Thyroid gland (tissue), 4 donors: ENCODE data around the gene PNLIPRP3. TPM values are rescaled to one million over a fixed set of nuclear protein-coding genes. Genes with fewer than 3 reads are reported as not detected.

ENCODE experiments used
- DNase-seq, 2 donors: peaks; one replicate each; pipeline ENCODE4 v3.0.0-alpha.2; 2019
- H3K27ac ChIP-seq, 3 donors: fragments of 200-600 bp; sonication (generic); 1 replicate in 2 of 3; 2 replicates in 1 of 3; pipeline ENCODE4 v1.5.1; 2016 to 2019; ENCODE audit warnings: mild to moderate bottlenecking in 1 of 3, moderate library complexity in 1 of 3
- H3K27me3 ChIP-seq: fragments of 200-600 bp; sonication (generic); one replicate; pipeline ENCODE4 v1.5.1; 2019
- H3K36me3 ChIP-seq, 2 donors: fragments of 200-600 bp; sonication (generic); one replicate each; pipeline ENCODE4 v1.5.1; 2016 to 2019
- H3K4me1 ChIP-seq, 2 donors: fragments of 200-600 bp; sonication (generic); one replicate each; pipeline ENCODE4 v1.5.1; 2017 to 2019
- H3K4me3 ChIP-seq, 3 donors: fragments of 200-600 bp; sonication (generic); replicated peaks in 1 of 3; 1 replicate in 2 of 3; 2 replicates in 1 of 3; pipeline ENCODE4 v1.5.1; 2016; ENCODE audit warnings: mild to moderate bottlenecking in 1 of 3
- H3K9me3 ChIP-seq: fragments of 200-600 bp; sonication (generic); one replicate; pipeline ENCODE4 v1.5.1; 2017
- POLR2A ChIP-seq, 2 donors: fragments of 450-650 bp; IDR thresholded peaks; one replicate each; pipeline ENCODE4 v1.6.1; 2017; ENCODE audit warnings: antibody characterized with exemption in 2 of 2, mild to moderate bottlenecking in 2 of 2, moderate library complexity in 1 of 2
- WGBS, 2 donors: methylation state at CpG; one replicate each; pipeline ENCODE4 v1.1.5; 2017; 5-methylcytosine and 5-hydroxymethylcytosine counted together
- intact Hi-C: fragments of 100-400 bp; cut with DNase I; formaldehyde crosslinking; loops from one replicate; pipeline ENCODE4 v1.15.1; 2023
- total RNA-seq, 4 donors: library from RNA; depleted of rRNA; stranded (reverse); fragments of >200 nt; gene quantifications; one replicate each; pipeline ENCODE4 v1.2.3, GENCODE V29; 2016
- TF ChIP-seq, protein P1 (sequence below), 6 experiments: fragments of 200-600 bp in 3 of 6; fragments of 450-650 bp in 3 of 6; sonication (generic) in 3 of 6; IDR thresholded peaks; one replicate each; pipeline ENCODE4 v1.5.1; 2016 to 2019; ENCODE audit warnings: antibody characterized with exemption in 6 of 6, mild to moderate bottlenecking in 2 of 6, inconsistent platforms in 1 of 6, moderate library complexity in 1 of 6

The PNLIPRP3 gene
- total RNA-seq, 4 donors from 2014 or later, result 0.11 to 0.46 (median 0.27) TPM; not detected in 1

DNA sequence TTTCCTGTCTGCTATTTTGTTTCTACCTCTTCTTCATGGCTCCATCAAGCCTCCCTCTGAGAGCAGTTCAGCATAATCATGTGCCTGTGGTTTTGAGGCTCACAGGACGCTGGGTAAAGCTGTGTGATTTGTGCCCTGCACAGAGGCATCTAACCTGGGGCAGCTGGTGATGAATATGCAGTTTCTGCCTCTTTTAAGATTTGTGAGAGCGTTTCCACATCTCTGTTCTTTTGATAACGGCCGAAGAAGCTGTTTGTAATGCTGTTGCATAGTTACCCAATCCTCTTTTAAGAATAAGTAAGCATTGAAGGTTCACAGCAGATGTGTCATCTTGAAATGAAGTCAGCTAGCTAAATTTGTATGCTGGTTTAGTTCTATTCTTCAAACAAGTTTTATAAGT lies 45.2 kb downstream of the PNLIPRP3 start:
- intact Hi-C loops, result no loop called here
- H3K27ac ChIP-seq, result no peak overlapping the region
- H3K4me1 ChIP-seq, result no peaks in the 10 kb centered on the region
- H3K27me3 ChIP-seq, result no peaks in the 10 kb centered on the region
- no peak for DNase-seq
- no peaks in the 10 kb centered on the region for H3K9me3 ChIP-seq
- H3K36me3 ChIP-seq, result no peaks in the 10 kb centered on the region
- H3K4me3 ChIP-seq, result no peak overlapping the region
- TF ChIP-seq, protein P1, sequence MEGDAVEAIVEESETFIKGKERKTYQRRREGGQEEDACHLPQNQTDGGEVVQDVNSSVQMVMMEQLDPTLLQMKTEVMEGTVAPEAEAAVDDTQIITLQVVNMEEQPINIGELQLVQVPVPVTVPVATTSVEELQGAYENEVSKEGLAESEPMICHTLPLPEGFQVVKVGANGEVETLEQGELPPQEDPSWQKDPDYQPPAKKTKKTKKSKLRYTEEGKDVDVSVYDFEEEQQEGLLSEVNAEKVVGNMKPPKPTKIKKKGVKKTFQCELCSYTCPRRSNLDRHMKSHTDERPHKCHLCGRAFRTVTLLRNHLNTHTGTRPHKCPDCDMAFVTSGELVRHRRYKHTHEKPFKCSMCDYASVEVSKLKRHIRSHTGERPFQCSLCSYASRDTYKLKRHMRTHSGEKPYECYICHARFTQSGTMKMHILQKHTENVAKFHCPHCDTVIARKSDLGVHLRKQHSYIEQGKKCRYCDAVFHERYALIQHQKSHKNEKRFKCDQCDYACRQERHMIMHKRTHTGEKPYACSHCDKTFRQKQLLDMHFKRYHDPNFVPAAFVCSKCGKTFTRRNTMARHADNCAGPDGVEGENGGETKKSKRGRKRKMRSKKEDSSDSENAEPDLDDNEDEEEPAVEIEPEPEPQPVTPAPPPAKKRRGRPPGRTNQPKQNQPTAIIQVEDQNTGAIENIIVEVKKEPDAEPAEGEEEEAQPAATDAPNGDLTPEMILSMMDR (IDR thresholded peaks at IDR 0.05), result no peak
- TF ChIP-seq POLR2A (IDR thresholded peaks at IDR 0.05), result no peak
- 53 to 65% methylated on average over 4 of the region's 4 CpGs for WGBS, 2 donors

DNA sequence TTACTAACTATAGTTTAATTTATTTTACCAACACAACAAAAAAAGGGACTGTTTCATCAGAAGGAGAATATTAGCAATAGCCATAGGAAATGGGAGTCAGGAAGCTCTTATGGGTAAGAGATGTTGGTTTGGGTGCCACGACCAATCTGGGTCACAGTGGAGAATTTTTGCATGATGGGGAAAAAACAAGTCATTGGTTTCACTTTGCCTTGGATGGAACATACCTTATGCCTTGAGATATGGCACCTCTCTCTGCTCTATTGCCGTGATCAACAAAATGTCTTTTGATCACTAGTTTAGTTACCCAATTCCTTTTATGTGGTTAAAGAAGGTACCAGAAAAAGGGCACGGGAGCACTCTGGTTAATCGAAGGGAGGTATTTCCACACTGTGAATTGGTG lies 48.2 kb downstream of the PNLIPRP3 start:
- intact Hi-C loops, result no loop called here
- Histone ChIP-seq H3K27ac (no peak overlapping the region), H3K9me3 (no peaks in the 10 kb centered on the region), H3K27me3 (no peaks in the 10 kb centered on the region), H3K4me3 (no peak overlapping the region), H3K36me3 (no peaks in the 10 kb centered on the region), H3K4me1 (no peaks in the 10 kb centered on the region)
- 68 to 90% methylated on average over 4 of the region's 4 CpGs for WGBS, 2 donors
- no peak for DNase-seq
- TF ChIP-seq, protein P1 (IDR thresholded peaks at IDR 0.05), result no peak
- TF ChIP-seq POLR2A (IDR thresholded peaks at IDR 0.05), result no peak

DNA sequence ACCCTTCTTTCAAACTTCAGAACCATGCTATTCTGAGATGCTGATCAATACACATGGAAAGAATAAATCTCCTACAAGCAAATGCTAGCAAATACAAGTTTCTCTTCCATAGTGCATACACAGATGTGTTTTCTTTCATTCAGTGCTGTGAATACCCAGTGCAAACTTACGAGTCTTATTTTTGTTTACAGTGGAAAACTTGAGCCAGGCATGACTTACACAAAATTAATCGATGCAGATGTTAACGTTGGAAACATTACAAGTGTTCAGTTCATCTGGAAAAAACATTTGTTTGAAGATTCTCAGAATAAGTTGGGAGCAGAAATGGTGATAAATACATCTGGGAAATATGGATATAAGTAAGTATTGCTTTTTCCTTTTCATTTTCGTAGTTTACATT lies 48.8 kb downstream of the PNLIPRP3 start:
- no peaks in the 10 kb centered on the region for H3K9me3 ChIP-seq
- DNase-seq, result no peak

DNA sequence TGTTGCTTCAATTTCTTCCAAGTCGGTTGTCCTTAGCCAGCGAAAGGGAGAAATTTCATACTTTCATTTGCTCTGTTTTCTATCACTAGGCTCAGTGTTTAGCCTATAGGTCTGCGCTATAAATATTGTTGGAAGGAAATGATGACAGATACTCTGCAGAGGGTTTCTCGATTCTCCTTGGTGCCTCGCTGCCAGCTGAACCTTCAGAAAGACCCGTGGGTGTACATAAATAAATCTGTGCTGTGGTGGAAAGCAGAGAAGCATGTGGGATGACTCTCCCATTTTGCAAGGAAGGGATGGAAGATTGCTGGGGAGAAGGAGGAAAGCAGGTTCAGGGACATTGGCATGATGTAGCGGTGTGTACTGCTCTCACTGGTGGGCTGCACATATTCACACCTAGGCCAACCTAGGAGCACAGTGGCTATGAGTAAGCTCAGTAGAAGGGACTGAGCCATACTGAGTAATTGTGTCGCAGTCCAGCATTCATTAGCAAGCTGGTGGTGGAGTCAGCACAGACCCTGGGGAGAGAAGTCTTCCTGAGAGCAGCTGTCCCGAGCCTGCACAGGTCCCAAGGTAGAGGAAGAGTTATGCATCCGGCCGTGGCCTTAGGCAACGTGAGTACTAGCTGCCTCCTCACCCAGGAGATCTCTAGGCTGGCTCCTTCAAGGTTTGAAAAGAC lies 50.5 kb downstream of the PNLIPRP3 start:
- WGBS, 2 donors, result 56 to 78% methylated on average over 12 of the region's 12 CpGs
- intact Hi-C loops, result no loop called here

More for the DNA sequence above, 48.8 kb downstream of the PNLIPRP3 start:
- Histone ChIP-seq H3K36me3 (no peaks in the 10 kb centered on the region), H3K4me3 (no peak overlapping the region), H3K4me1 (no peaks in the 10 kb centered on the region), H3K27ac (no peak overlapping the region), H3K27me3 (no peaks in the 10 kb centered on the region)
- 73 to 79% methylated on average over 4 of the region's 4 CpGs for WGBS, 2 donors
- TF ChIP-seq, protein P1 (IDR thresholded peaks at IDR 0.05), result no peak
- TF ChIP-seq POLR2A (IDR thresholded peaks at IDR 0.05), result no peak
- intact Hi-C loops, result no loop called here

More for the DNA sequence above, 50.5 kb downstream of the PNLIPRP3 start:
- Histone ChIP-seq H3K4me1 (no peaks in the 10 kb centered on the region), H3K9me3 (no peaks in the 10 kb centered on the region), H3K27me3 (no peaks in the 10 kb centered on the region), H3K4me3 (no peak overlapping the region), H3K36me3 (no peaks in the 10 kb centered on the region), H3K27ac (no peak overlapping the region)
- TF ChIP-seq, protein P1 (IDR thresholded peaks at IDR 0.05), result no peak
- no peak for TF ChIP-seq POLR2A (IDR thresholded peaks at IDR 0.05)
- no peak for DNase-seq
